OCI-LY3 (cell line): Measurements from ENCODE around the gene IL36G.

Source experiments
- CTCF ChIP-seq: fragments of 200-600, 300-600 bp; sonication (generic); IDR thresholded peaks from 2 replicates; pipeline ENCODE4 v1.5.1; 2014; ENCODE audit warnings: antibody characterized with exemption, low read length, low read depth
- EZH2phosphoT487 ChIP-seq: fragments of 200-600 bp; shearing (Covaris generic); IDR thresholded peaks from 2 replicates; pipeline ENCODE4 v1.6.1; 2018; ENCODE audit warnings: antibody characterized with exemption, mixed run types, low read depth

GRCh38 chr2:112989611-112990010 lies 11.8 kb downstream of the IL36G start:
- no peak for TF ChIP-seq CTCF
- TF ChIP-seq EZH2phosphoT487: no peak
